Memory B cell (primary cell): ENCODE results near the gene SGK1.
"Not testable (repeated sequence)": the region's sequence is repeated elsewhere in the genome, so short reads cannot be mapped to it uniquely, and the experiment has no call there.

Experiments used
- ATAC-seq: fragments of 150-1000 bp; cut with Tn5 transposase; 2 replicates; pipeline ENCODE4 v1.10.0; 2021; ENCODE audit warnings: low read depth, mild to moderate bottlenecking, moderate library complexity
- DNase-seq, 2 donors: peaks; one replicate each; pipeline ENCODE4 v3.0.0; 2022; ENCODE audit warnings: low spot score in 2 of 2
- H3K27ac Mint-ChIP-seq: one replicate; pipeline ENCODE4 v1.8.0; 2022; ENCODE audit warnings: mild to moderate bottlenecking, moderate library complexity, mixed read lengths
- H3K27me3 Mint-ChIP-seq: one replicate; pipeline ENCODE4 v1.8.0; 2022; ENCODE audit warnings: mixed read lengths
- H3K36me3 Mint-ChIP-seq: one replicate; pipeline ENCODE4 v1.8.0; 2022; ENCODE audit warnings: mild to moderate bottlenecking, mixed read lengths
- H3K4me1 Mint-ChIP-seq: one replicate; pipeline ENCODE4 v1.8.0; 2022; ENCODE audit warnings: mixed read lengths
- H3K4me3 Mint-ChIP-seq: one replicate; pipeline ENCODE4 v1.8.0; 2022; ENCODE audit warnings: mild to moderate bottlenecking, moderate library complexity, mixed read lengths
- H3K9me3 Mint-ChIP-seq: one replicate; pipeline ENCODE4 v1.8.0; 2022; ENCODE audit warnings: mixed read lengths

SGK1 gene

GRCh38 chr6:134276891-134277377 lies 41.0 kb downstream of the SGK1 start:
- not testable (repeated sequence) for ATAC-seq, H3K27me3 Mint-ChIP-seq, H3K9me3 Mint-ChIP-seq, H3K4me3 Mint-ChIP-seq, H3K27ac Mint-ChIP-seq, DNase-seq, H3K4me1 Mint-ChIP-seq, H3K36me3 Mint-ChIP-seq

DNA sequence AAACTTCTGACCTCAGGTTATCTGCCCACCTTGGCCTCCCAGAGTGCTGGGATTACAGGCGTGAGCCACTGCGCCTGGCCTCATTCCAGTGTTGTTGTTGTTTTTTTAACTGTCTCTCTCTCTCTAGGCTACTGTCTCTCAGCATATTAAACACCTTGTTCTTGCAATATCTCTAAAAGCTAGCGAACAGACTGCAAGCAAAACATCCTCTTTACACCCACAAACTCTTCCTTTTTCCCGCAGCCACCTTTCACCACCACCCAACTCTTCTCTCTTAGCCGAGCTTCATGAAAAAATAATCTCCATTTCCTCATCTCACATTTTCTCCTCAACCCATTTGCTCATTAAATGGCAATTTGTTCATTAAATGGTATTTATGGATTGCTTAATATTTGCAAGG lies 45.5 kb downstream of the SGK1 start:
- Mint-ChIP-seq H3K27ac (no peak overlapping the region), H3K27me3 (no peaks in the 10 kb centered on the region), H3K9me3 (no peaks in the 10 kb centered on the region), H3K36me3 (no peaks in the 10 kb centered on the region), H3K4me1 (peaks cover 4% of the 10 kb centered on the region), H3K4me3 (no peak overlapping the region)
- no peak for DNase-seq
- ATAC-seq = no peak

DNA sequence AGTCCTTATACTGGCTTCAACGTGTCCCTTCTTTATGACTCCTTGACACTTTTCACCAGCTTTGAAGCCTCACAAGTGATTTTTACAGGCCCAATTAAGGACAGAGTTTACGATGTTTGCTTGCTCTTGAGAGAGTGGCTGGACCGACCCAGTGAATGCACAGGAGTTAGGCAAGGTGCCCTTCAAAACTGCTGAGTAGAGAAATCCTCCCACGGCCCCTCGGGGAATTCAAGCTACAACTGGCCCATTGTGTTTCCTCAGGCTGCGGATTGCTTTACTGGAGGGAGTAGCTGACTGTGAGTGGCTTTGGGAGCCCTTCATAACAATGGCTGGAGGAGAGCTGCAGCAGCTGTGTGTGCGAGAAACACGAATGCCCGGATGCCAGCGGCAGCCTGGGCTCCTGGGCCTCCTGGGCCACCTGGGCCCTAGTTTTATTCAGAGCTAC lies 50.0 kb downstream of the SGK1 start:
- Mint-ChIP-seq H3K9me3 (no peaks in the 10 kb centered on the region), H3K4me3 (no peak overlapping the region), H3K27ac (no peak overlapping the region), H3K4me1 (no peaks in the 10 kb centered on the region), H3K36me3 (no peaks in the 10 kb centered on the region), H3K27me3 (no peaks in the 10 kb centered on the region)
- DNase-seq (no peak), ATAC-seq (no peak)

DNA sequence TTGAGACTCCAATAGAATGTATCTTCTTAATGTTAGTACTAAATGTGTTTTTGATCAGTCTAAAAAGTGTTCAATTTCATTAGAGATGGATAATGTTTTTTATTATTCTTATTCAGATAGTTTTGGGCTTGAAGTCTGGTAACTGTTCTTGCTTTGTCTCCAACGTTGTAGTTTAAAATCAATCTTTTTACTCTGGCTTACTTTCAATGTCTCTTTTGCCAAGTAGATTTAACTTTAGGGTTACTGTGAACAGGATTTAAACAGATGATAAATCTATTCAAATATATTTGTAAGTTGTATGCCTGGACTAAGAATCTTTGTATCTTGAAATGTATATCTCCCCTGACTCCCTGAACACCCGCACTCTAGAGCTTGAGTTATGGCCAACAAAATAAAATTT lies 51.1 kb downstream of the SGK1 start:
- Mint-ChIP-seq H3K27me3 (no peaks in the 10 kb centered on the region), H3K4me1 (no peaks in the 10 kb centered on the region), H3K27ac (no peak overlapping the region), H3K9me3 (no peaks in the 10 kb centered on the region), H3K36me3 (no peaks in the 10 kb centered on the region), H3K4me3 (no peak overlapping the region)
- DNase-seq (no peak), ATAC-seq (no peak)

DNA sequence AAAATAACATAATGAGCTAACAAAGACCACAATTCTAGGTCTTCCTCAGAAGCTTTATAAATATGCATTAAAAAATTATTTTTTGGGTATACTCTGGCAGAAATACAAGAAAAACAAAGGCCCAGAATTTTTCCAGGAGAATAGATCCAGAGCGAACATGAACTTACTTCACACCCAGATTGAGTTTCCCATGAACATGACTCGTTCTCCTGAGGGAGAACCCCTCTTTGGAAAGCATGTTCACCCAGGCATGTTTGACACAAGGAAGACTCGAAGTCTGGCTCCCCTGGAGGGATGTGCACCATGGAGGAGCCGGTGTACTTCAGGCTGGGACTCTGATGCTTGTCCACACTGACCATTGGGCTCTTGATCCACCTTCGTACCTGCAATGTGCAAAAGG lies 56.1 kb downstream of the SGK1 start:
- no peaks in the 10 kb centered on the region for H3K27me3 Mint-ChIP-seq

GRCh38 chr6:134258849-134259306 lies 59.0 kb downstream of the SGK1 start:
- Mint-ChIP-seq H3K27ac (no peak overlapping the region), H3K36me3 (no peaks in the 10 kb centered on the region), H3K4me1 (no peaks in the 10 kb centered on the region), H3K4me3 (no peak overlapping the region), H3K27me3 (no peaks in the 10 kb centered on the region), H3K9me3 (no peaks in the 10 kb centered on the region)
- DNase-seq (no peak), ATAC-seq (no peak)

More for the DNA sequence above, 56.1 kb downstream of the SGK1 start:
- Mint-ChIP-seq H3K27ac (no peak overlapping the region), H3K4me3 (no peak overlapping the region), H3K36me3 (no peaks in the 10 kb centered on the region), H3K9me3 (no peaks in the 10 kb centered on the region), H3K4me1 (no peaks in the 10 kb centered on the region)
- DNase-seq (no peak), ATAC-seq (no peak)

DNA sequence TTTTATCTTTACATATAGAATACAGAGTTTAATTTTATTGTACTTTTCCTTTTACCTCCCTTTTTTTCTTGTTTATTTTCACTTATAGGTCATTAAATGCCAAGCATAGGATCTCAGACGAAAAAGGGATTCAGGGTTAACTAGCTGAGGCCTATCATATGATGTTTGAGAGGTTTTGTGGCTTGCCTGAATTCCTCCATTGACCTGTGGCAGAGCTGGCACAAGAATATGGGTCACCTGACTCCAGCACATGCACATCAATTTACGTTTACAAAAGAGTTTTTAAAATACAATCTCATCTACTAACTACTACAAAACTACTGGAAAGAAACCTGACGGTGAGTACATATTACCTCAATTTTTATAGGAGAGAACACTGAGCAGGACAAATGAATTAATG lies 60.4 kb downstream of the SGK1 start:
- Mint-ChIP-seq H3K4me1 (no peaks in the 10 kb centered on the region), H3K9me3 (no peaks in the 10 kb centered on the region), H3K27ac (no peak overlapping the region), H3K27me3 (no peaks in the 10 kb centered on the region), H3K4me3 (no peak overlapping the region), H3K36me3 (no peaks in the 10 kb centered on the region)
- DNase-seq = no peak
- no peak for ATAC-seq

GRCh38 chr6:134256862-134257261 lies 61.0 kb downstream of the SGK1 start:
- Mint-ChIP-seq H3K27me3 (no peaks in the 10 kb centered on the region), H3K36me3 (no peaks in the 10 kb centered on the region), H3K4me3 (no peak overlapping the region), H3K27ac (no peak overlapping the region), H3K9me3 (no peaks in the 10 kb centered on the region), H3K4me1 (no peaks in the 10 kb centered on the region)
- ATAC-seq = no peak
- DNase-seq = no peak

- not testable (repeated sequence) for H3K36me3 Mint-ChIP-seq, H3K27me3 Mint-ChIP-seq, H3K4me1 Mint-ChIP-seq, H3K4me3 Mint-ChIP-seq, ATAC-seq, H3K27ac Mint-ChIP-seq, H3K9me3 Mint-ChIP-seq, DNase-seq
Measured at GRCh38 chr6:134255280-134255679, 62.6 kb downstream of the SGK1 start.

DNA sequence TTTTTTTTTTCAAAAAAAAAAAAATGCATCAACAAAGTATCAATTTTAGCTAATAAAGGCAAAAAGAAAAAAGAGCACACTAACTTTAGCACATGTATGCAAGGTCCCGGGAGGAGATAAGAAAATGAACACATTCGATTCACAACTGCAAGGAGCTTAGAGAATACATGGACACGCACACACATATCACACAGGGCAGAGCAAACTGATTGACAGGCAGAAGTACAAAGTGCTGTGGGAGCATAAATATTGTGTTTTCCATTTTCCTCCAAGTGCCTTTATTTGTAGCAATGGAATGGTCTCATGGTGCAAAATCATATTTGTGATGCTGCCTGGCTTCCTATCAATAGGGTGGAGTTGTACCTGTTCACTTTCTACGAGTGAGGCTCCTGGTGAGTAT lies 63.8 kb downstream of the SGK1 start:
- H3K4me3 Mint-ChIP-seq = no peak overlapping the region
- H3K4me1 Mint-ChIP-seq = peaks cover 6% of the 10 kb centered on the region
- H3K27ac Mint-ChIP-seq = no peak overlapping the region
- no peak for DNase-seq
- no peaks in the 10 kb centered on the region for H3K9me3 Mint-ChIP-seq
- ATAC-seq = no peak
- H3K27me3 Mint-ChIP-seq = no peaks in the 10 kb centered on the region
- H3K36me3 Mint-ChIP-seq = no peaks in the 10 kb centered on the region

GRCh38 chr6:134253681-134254080 lies 64.2 kb downstream of the SGK1 start:
- Mint-ChIP-seq H3K4me3 (no peak overlapping the region), H3K9me3 (no peaks in the 10 kb centered on the region), H3K27ac (no peak overlapping the region), H3K27me3 (no peaks in the 10 kb centered on the region), H3K4me1 (peaks cover 11% of the 10 kb centered on the region), H3K36me3 (no peaks in the 10 kb centered on the region)
- DNase-seq (no peak), ATAC-seq (no peak)

GRCh38 chr6:134251320-134251719 lies 66.6 kb downstream of the SGK1 start:
- H3K27ac Mint-ChIP-seq = no peak overlapping the region
- H3K9me3 Mint-ChIP-seq = no peaks in the 10 kb centered on the region
- H3K27me3 Mint-ChIP-seq = no peaks in the 10 kb centered on the region
- H3K36me3 Mint-ChIP-seq = no peaks in the 10 kb centered on the region
- no peak for DNase-seq
- H3K4me1 Mint-ChIP-seq = peaks cover 20% of the 10 kb centered on the region
- no peak for ATAC-seq
- H3K4me3 Mint-ChIP-seq = no peak overlapping the region

GRCh38 chr6:134250776-134251175 lies 67.1 kb downstream of the SGK1 start:
- no peak overlapping the region for H3K27ac Mint-ChIP-seq
- H3K36me3 Mint-ChIP-seq = no peaks in the 10 kb centered on the region
- H3K4me3 Mint-ChIP-seq = no peak overlapping the region
- H3K27me3 Mint-ChIP-seq = no peaks in the 10 kb centered on the region
- no peak for DNase-seq
- H3K4me1 Mint-ChIP-seq = peaks cover 23% of the 10 kb centered on the region
- ATAC-seq = no peak
- H3K9me3 Mint-ChIP-seq = no peaks in the 10 kb centered on the region

DNA sequence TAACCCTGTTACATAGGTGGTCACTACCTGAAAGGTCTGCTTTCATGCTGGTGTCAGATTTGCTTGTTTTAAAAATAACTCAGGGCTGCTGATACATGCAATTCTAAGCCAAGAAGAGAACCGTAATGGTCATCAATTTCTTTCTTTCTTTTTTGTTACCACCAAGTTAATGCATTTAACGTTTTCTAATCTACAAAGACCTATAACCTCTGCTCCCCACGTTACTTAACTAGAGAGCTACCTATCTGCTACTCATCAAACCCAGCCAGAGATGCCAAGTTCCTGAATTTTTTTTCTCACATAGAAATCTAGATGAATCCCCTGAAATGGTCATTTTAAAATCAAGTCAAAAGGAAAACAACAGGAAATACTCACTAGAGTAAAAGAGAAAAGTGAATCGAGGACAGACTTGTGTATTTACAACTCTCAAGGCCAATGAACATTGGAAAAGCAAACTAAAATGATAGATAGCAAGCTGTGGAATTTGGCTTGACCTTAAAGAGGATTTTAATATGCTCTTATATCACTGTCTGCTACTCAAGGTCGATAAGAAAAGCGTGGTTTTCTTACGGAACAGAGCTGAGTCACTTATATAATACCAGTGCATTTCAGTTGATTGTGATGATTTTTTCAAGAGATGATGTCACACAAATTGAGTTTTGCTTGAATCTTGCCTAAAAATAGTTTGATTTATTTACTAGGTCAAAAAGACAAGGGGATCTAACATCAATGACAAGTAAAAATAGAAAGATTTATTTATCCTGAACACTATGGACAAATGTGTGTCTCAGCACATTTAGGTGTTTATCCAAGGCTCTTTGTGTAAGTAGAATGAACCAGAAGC lies 67.9 kb downstream of the SGK1 start:
- Mint-ChIP-seq H3K36me3 (no peaks in the 10 kb centered on the region), H3K4me1 (peaks cover 29% of the 10 kb centered on the region), H3K27ac (no peak overlapping the region), H3K9me3 (no peaks in the 10 kb centered on the region), H3K27me3 (no peaks in the 10 kb centered on the region), H3K4me3 (no peak overlapping the region)
- ATAC-seq (no peak), DNase-seq (no peak)

DNA sequence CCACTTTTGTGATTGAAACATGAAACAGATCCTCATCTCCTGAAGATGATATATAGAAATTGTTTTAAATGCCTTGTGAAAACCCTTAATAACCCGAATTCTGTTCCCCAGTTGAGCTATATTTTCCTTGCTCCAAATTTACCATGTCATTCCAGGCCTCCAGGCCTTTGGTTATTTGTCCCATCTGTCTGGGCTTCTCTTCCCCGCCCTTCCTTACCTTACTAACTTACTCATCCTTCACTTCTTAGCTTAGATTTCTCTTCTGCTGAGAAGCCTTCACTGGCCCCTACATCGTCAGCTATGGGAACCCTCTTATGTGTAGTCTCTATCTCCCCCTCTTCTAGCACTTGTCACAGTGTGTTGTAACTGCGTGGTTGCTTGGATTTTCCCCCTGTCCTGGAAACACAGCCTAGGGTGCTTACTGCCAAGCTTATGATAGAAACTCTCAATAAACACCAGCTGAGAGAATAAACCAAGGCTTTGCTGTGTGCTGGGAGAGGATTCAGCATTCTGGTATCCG lies 68.6 kb downstream of the SGK1 start:
- no peaks in the 10 kb centered on the region for H3K9me3 Mint-ChIP-seq
- H3K27ac Mint-ChIP-seq = peak overlapping the region; percentile 84
- H3K4me1 Mint-ChIP-seq = peaks cover 30% of the 10 kb centered on the region
- no peaks in the 10 kb centered on the region for H3K36me3 Mint-ChIP-seq
- ATAC-seq (no peak), DNase-seq (no peak)
- no peaks in the 10 kb centered on the region for H3K27me3 Mint-ChIP-seq
- H3K4me3 Mint-ChIP-seq = no peak overlapping the region
